ENCODE measurements around the gene SF1.
A peak's percentile ranks its signal among the peaks of the same experiment; 100 is the strongest.

The SF1 gene

GRCh38 chr11:64744544-64745188, 33.7 kb downstream of the SF1 start:
- DNase-seq = no peak

GRCh38 chr11:64743591-64744543, 34.5 kb downstream of the SF1 start, which contains the start of gene RASGRP2:
RASGRP2 (minus strand) TSS chr11:64744142; CDS start chr11:64742866, 1,276 bp downstream.
- no peak for DNase-seq

GRCh38 chr11:64742889-64743590, 35.3 kb downstream of the SF1 start:
- DNase-seq = no peak

GRCh38 chr11:64742087-64742888, 36.1 kb downstream of the SF1 start:
- no peak for DNase-seq

GRCh38 chr11:64741375-64742086, 36.8 kb downstream of the SF1 start:
- DNase-seq = no peak

GRCh38 chr11:64739871-64740270, 38.5 kb downstream of the SF1 start:
- no peak for DNase-seq

GRCh38 chr11:64736654-64737053, 41.7 kb downstream of the SF1 start:
- no peak for DNase-seq

GRCh38 chr11:64735725-64736259, 42.5 kb downstream of the SF1 start:
- no peak for DNase-seq

GRCh38 chr11:64734811-64735724, 43.3 kb downstream of the SF1 start:
- DNase-seq = no peak

GRCh38 chr11:64731601-64732000, 46.7 kb downstream of the SF1 start:
- DNase-seq = no peak

- DNase-seq = peak; percentile 14
Observed at GRCh38 chr11:64729851-64730382, 48.4 kb downstream of the SF1 start.

- no peak for DNase-seq
Observed at GRCh38 chr11:64728757-64729365, 49.5 kb downstream of the SF1 start.

GRCh38 chr11:64726867-64727530, 51.3 kb downstream of the SF1 start:
- DNase-seq = no peak

GRCh38 chr11:64726211-64726641, 52.1 kb downstream of the SF1 start:
- no peak for DNase-seq

- no peak for DNase-seq
Observed at GRCh38 chr11:64724863-64725532, 53.3 kb downstream of the SF1 start.

GRCh38 chr11:64723907-64724862, 54.2 kb downstream of the SF1 start:
- DNase-seq = no peak

Data from NCI-H774 (cell line).